Epithelial cell of proximal tubule (primary cell): ENCODE measurements around the gene AHCTF1. TPM values are rescaled to one million over a fixed set of nuclear protein-coding genes. Genes with fewer than 3 reads are reported as not detected.

Experiments used
- DNase-seq: peaks from one replicate; pipeline ENCODE4 v3.0.0-alpha.2; 2011; ENCODE audit warnings: low read depth
- H3K4me3 ChIP-seq: 2 replicates; pipeline ENCODE4 v1.5.1; 2011; ENCODE audit warnings: low read depth, mild to moderate bottlenecking, low read length
- CTCF ChIP-seq: conservative IDR thresholded peaks from 2 replicates; pipeline ENCODE4 v1.5.1; 2012; ENCODE audit warnings: low read depth, mild to moderate bottlenecking, low read length
- total RNA-seq: library from RNA; depleted of rRNA; stranded (reverse); fragments of >200 nt; gene quantifications from 2 replicates; pipeline ENCODE4 v1.2.3, GENCODE V29; 2015

AHCTF1 gene
- total RNA-seq, result 20.0 and 21.3 TPM in 2 replicates

GRCh38 chr1:246931549-246932365 is at the start of gene AHCTF1:
AHCTF1 (minus strand) TSS chr1:246931948; CDS start chr1:246918370, 13,578 bp downstream.
- peak within 1 kb of the TSS; percentile 93 for H3K4me3 ChIP-seq
- peak; percentile 75 for DNase-seq
- TF ChIP-seq CTCF, result no peak

GRCh38 chr1:246978785-246979184 is 47.0 kb upstream of the AHCTF1 start:
- no peak for TF ChIP-seq CTCF
- no peak for DNase-seq
- H3K4me3 ChIP-seq, result no peak overlapping the region

- TF ChIP-seq CTCF, result no peak
- H3K4me3 ChIP-seq, result no peak overlapping the region
- no peak for DNase-seq
Observed at GRCh38 chr1:246978281-246978680, 46.5 kb upstream of the AHCTF1 start.

- TF ChIP-seq CTCF, result no peak
- no peak overlapping the region for H3K4me3 ChIP-seq
- DNase-seq, result no peak
Observed at GRCh38 chr1:246971969-246972368, 40.2 kb upstream of the AHCTF1 start.

GRCh38 chr1:246971090-246971721 is 39.5 kb upstream of the AHCTF1 start:
- H3K4me3 ChIP-seq, result peak overlapping the region; percentile 41
- peak; percentile 90 for TF ChIP-seq CTCF
- peak; percentile 2 for DNase-seq

- no peak for TF ChIP-seq CTCF
Observed at GRCh38 chr1:246969621-246970020, 37.9 kb upstream of the AHCTF1 start.

More at GRCh38 chr1:246969621-246970020, 37.9 kb upstream of the AHCTF1 start:
- no peak for DNase-seq
- no peak overlapping the region for H3K4me3 ChIP-seq
